MCF 10A (cell line): ENCODE data around the gene GALNT7. TPM values are rescaled to one million over a fixed set of nuclear protein-coding genes. Genes with fewer than 3 reads are reported as not detected.
A peak's percentile ranks its signal among the peaks of the same experiment; 100 is the strongest.

Experiments used
- BruUV-seq: library from RNA; stranded (reverse); fragments of 400-500 nt; replicated peaks from 2 replicates; lab custom pipeline; 2021; lab: Mats Ljungman, UMichigan
- CTCF ChIA-PET: fragments of 300-600 bp; sonication (Branson Sonifier 250); formaldehyde crosslinking; extraction: SDS; loops from one replicate; lab custom pipeline; 2021; ENCODE audit warnings: antibody characterized with exemption, inconsistent platforms; lab: Yijun Ruan, JAX
- POLR2A ChIA-PET: fragments of 300-600, 350-650 bp; sonication (Branson Sonifier 250); formaldehyde crosslinking; extraction: SDS; loops from one replicate; lab custom pipeline; 2020; ENCODE audit warnings: antibody characterized with exemption, inconsistent platforms; lab: Yijun Ruan, JAX
- DNase-seq: peaks from one replicate; pipeline ENCODE4 v3.0.0-alpha.2; 2018; ENCODE audit not compliant: unreplicated experiment
- H3K27ac Mint-ChIP-seq: one replicate; pipeline ENCODE4 v1.8.0; 2022; ENCODE audit warnings: mild to moderate bottlenecking, low read depth, mixed read lengths; ENCODE audit not compliant: unreplicated experiment
- H3K27me3 Mint-ChIP-seq: one replicate; pipeline ENCODE4 v1.8.0; 2022; ENCODE audit warnings: mixed read lengths; ENCODE audit not compliant: insufficient read depth, unreplicated experiment
- H3K36me3 Mint-ChIP-seq: one replicate; pipeline ENCODE4 v1.8.0; 2022; ENCODE audit warnings: mild to moderate bottlenecking, moderate library complexity, mixed read lengths; ENCODE audit not compliant: insufficient read depth, unreplicated experiment
- H3K4me1 Mint-ChIP-seq: one replicate; pipeline ENCODE4 v1.8.0; 2022; ENCODE audit warnings: mixed read lengths; ENCODE audit not compliant: insufficient read depth, unreplicated experiment
- H3K4me3 Mint-ChIP-seq: one replicate; pipeline ENCODE4 v1.8.0; 2022; ENCODE audit warnings: mild to moderate bottlenecking, moderate library complexity, mixed read lengths; ENCODE audit not compliant: unreplicated experiment
- H3K9me3 Mint-ChIP-seq: one replicate; pipeline ENCODE4 v1.8.0; 2022; ENCODE audit warnings: mixed read lengths; ENCODE audit not compliant: unreplicated experiment
- CTCF ChIP-seq: fragments of 200-600 bp; IDR thresholded peaks from one replicate; pipeline ENCODE4 v1.8.0; 2022; ENCODE audit warnings: antibody characterized with exemption, mild to moderate bottlenecking; ENCODE audit not compliant: unreplicated experiment
- intact Hi-C: fragments of 100-400 bp; cut with micrococcal nuclease; formaldehyde crosslinking; loops from 2 replicates; pipeline ENCODE4 v1.14.1; 2022
- total RNA-seq: library from RNA; stranded (reverse); gene quantifications from 2 replicates; pipeline ENCODE4 v1.2.3, GENCODE V29; 2022

Gene GALNT7
- total RNA-seq, 1 experiment from 2014 or later, result 13.7 TPM

GRCh38 chr4:173165706-173166105 lies 2.9 kb upstream of the GALNT7 start:
- H3K27ac Mint-ChIP-seq, result no peak overlapping the region
- BruUV-seq, result no TSS peak

GRCh38 chr4:173166491-173166890 lies 2.1 kb upstream of the GALNT7 start:
- H3K27ac Mint-ChIP-seq, result no peak overlapping the region
- H3K9me3 Mint-ChIP-seq, result no peaks in the 10 kb centered on the region
- POLR2A ChIA-PET, result interaction anchor here (1.1 kb wide), 1 partner anchor 11 kb away, joined by 3 read pairs; no protein-coding TSS in a partner anchor
- DNase-seq, result no peak
- H3K27me3 Mint-ChIP-seq, result no peaks in the 10 kb centered on the region
- BruUV-seq, result no TSS peak
- H3K4me3 Mint-ChIP-seq, result no peak overlapping the region
- H3K4me1 Mint-ChIP-seq, result peaks cover 17% of the 10 kb centered on the region
- no peak for TF ChIP-seq CTCF
- peaks cover 6% of the 10 kb centered on the region for H3K36me3 Mint-ChIP-seq
- intact Hi-C loops, result loop anchor here (5.0 kb wide), 1 partner anchor 46 kb away; no protein-coding TSS in a partner anchor
- CTCF ChIA-PET, result interaction anchor here (2.1 to 3.9 kb wide), 2 partner anchors 139 to 153 kb away, joined by 11 to 16 read pairs; no protein-coding TSS in a partner anchor

More at GRCh38 chr4:173165706-173166105, 2.9 kb upstream of the GALNT7 start:
- H3K27me3 Mint-ChIP-seq, result no peaks in the 10 kb centered on the region
- peaks cover 9% of the 10 kb centered on the region for H3K4me1 Mint-ChIP-seq
- ChIA-PET POLR2A (interaction anchor here (0.6 kb wide), 1 partner anchor 30 kb away, joined by 3 read pairs; no protein-coding TSS in a partner anchor), CTCF (interaction anchor here (0.6 to 3.9 kb wide), 4 partner anchors 11 to 152 kb away, joined by 3 to 16 read pairs (median 4); no protein-coding TSS in a partner anchor)
- intact Hi-C loops, result loop anchor here (5.0 kb wide), 1 partner anchor 47 kb away; no protein-coding TSS in a partner anchor
- no peaks in the 10 kb centered on the region for H3K9me3 Mint-ChIP-seq
- TF ChIP-seq CTCF, result no peak
- no peak for DNase-seq
- peaks cover 6% of the 10 kb centered on the region for H3K36me3 Mint-ChIP-seq
- no peak overlapping the region for H3K4me3 Mint-ChIP-seq

- Mint-ChIP-seq H3K36me3 (peaks cover 6% of the 10 kb centered on the region), H3K9me3 (no peaks in the 10 kb centered on the region), H3K27ac (peak overlapping the region; percentile 59), H3K4me1 (peaks cover 21% of the 10 kb centered on the region), H3K27me3 (no peaks in the 10 kb centered on the region), H3K4me3 (peak overlapping the region; percentile 100)
- ChIA-PET POLR2A (interaction anchor here (0.6 to 4.2 kb wide), 27 partner anchors 11 to 202 kb away, joined by 3 to 47 read pairs (median 4); no protein-coding TSS in a partner anchor), CTCF (interaction anchor here (0.6 to 7.7 kb wide), 15 partner anchors 15 to 163 kb away, joined by 3 to 64 read pairs (median 4); no protein-coding TSS in a partner anchor)
- peak; percentile 57 for DNase-seq
- intact Hi-C loops, result loop anchor here (1.0 to 5.0 kb wide), 4 partner anchors 15 to 89 kb away; no protein-coding TSS in a partner anchor
- BruUV-seq, result no TSS peak
- TF ChIP-seq CTCF, result no peak
Observed at GRCh38 chr4:173167758-173168395, 734 bp upstream of the GALNT7 start.

- no peak for DNase-seq
- intact Hi-C loops, result loop anchor here (2.0 to 5.0 kb wide), 2 partner anchors 14 to 43 kb away; no protein-coding TSS in a partner anchor
- BruUV-seq, result no TSS peak
- no peak for TF ChIP-seq CTCF
- peaks cover 21% of the 10 kb centered on the region for H3K4me1 Mint-ChIP-seq
- H3K27ac Mint-ChIP-seq, result no peak overlapping the region
- CTCF ChIA-PET, result interaction anchor here (0.6 to 7.7 kb wide), 12 partner anchors 64 to 250 kb away, joined by 3 to 64 read pairs (median 4); no protein-coding TSS in a partner anchor
- H3K27me3 Mint-ChIP-seq, result no peaks in the 10 kb centered on the region
- peak overlapping the region; percentile 100 for H3K4me3 Mint-ChIP-seq
- POLR2A ChIA-PET, result interaction anchor here (0.8 to 4.2 kb wide), 13 partner anchors 13 to 200 kb away, joined by 3 to 47 read pairs (median 7); no protein-coding TSS in a partner anchor
- no peaks in the 10 kb centered on the region for H3K9me3 Mint-ChIP-seq
- H3K36me3 Mint-ChIP-seq, result peaks cover 6% of the 10 kb centered on the region
Observed at GRCh38 chr4:173169178-173169427, 492 bp downstream of the GALNT7 start.
